K562 (cell line): ENCODE data around the gene GPR68. TPM values are rescaled to one million over a fixed set of nuclear protein-coding genes. Genes with fewer than 3 reads are reported as not detected.
A peak's percentile ranks its signal among the peaks of the same experiment; 100 is the strongest.

Source experiments
- ATF1 ChIP-seq, 2 experiments: fragments of 450-650 bp in 1 of 2; IDR thresholded peaks; 2 replicates each; pipeline ENCODE4 v1.6.1; 2016; ENCODE audit warnings: missing compliant biosample characterization in 1 of 2, missing genetic modification characterization in 1 of 2
- CC2D1A ChIP-seq: fragments of 450-650 bp; IDR thresholded peaks from 2 replicates; pipeline ENCODE4 v1.6.1; 2017; ENCODE audit warnings: mild to moderate bottlenecking
- FOS ChIP-seq: IDR thresholded peaks from 3 replicates; pipeline ENCODE4 v1.6.1; 2011; ENCODE audit not compliant: insufficient read length; ENCODE audit errors: extremely low read depth
- JUN ChIP-seq, 2 experiments: sonication (generic) in 1 of 2; formaldehyde crosslinking in 1 of 2; IDR thresholded peaks; 2 replicates each; pipeline versions ENCODE4 v1.6.1 to v1.8.0; 2012 to 2022; ENCODE audit warnings: borderline replicate concordance in 2 of 2, mild to moderate bottlenecking in 2 of 2, improper control_type of control experiment in 1 of 2, low read depth in 1 of 2, low read length in 1 of 2, missing genetic modification reagents in 1 of 2
- MTA1 ChIP-seq: fragments of 450-650 bp; IDR thresholded peaks from 2 replicates; pipeline ENCODE4 v1.6.1; 2017; ENCODE audit warnings: borderline replicate concordance
- NCOR1 ChIP-seq: fragments of 450-650 bp; IDR thresholded peaks from 2 replicates; pipeline ENCODE4 v1.6.1; 2016; ENCODE audit warnings: mild to moderate bottlenecking, moderate library complexity
- NUFIP1 ChIP-seq: fragments of 450-650 bp; IDR thresholded peaks from 2 replicates; pipeline ENCODE4 v1.6.1; 2018; ENCODE audit not compliant: partially characterized antibody
- PML ChIP-seq: IDR thresholded peaks from 2 replicates; pipeline ENCODE4 v1.6.1; 2012; ENCODE audit warnings: low read length, inconsistent platforms
- POLR3A ChIP-seq: IDR thresholded peaks from 2 replicates; pipeline ENCODE4 v1.6.1; 2011; ENCODE audit warnings: borderline replicate concordance, mild to moderate bottlenecking, moderate library complexity; ENCODE audit not compliant: insufficient read length, insufficient read depth; ENCODE audit errors: extremely low read depth
- PRPF4 ChIP-seq: fragments of 200-400 bp; formaldehyde crosslinking; IDR thresholded peaks from one replicate; pipeline ENCODE4 v1.6.1; 2017; ENCODE audit warnings: low read length, low read depth, mild to moderate bottlenecking; ENCODE audit not compliant: insufficient read depth, poor library complexity, severe bottlenecking
- TAL1 ChIP-seq: fragments of 450-650 bp; IDR thresholded peaks from 2 replicates; pipeline ENCODE4 v1.6.1; 2016; ENCODE audit warnings: mild to moderate bottlenecking
- TBL1XR1 ChIP-seq, 2 experiments: IDR thresholded peaks; 2 replicates each; pipeline ENCODE4 v1.6.1; 2012; ENCODE audit warnings: improper control_type of control experiment in 2 of 2, low read length in 2 of 2, mild to moderate bottlenecking in 1 of 2
- TEAD2 ChIP-seq: fragments of 450-650 bp; IDR thresholded peaks from 2 replicates; pipeline ENCODE4 v1.6.1; 2016; ENCODE audit warnings: missing genetic modification characterization, control low read depth, missing compliant biosample characterization
- TRIM28 ChIP-seq: fragments of 450-650 bp; IDR thresholded peaks from 2 replicates; pipeline ENCODE4 v1.6.1; 2017
- ZNF143 ChIP-seq: sonication (generic); formaldehyde crosslinking; IDR thresholded peaks from 2 replicates; pipeline ENCODE4 v1.9.0; 2022; ENCODE audit warnings: mild to moderate bottlenecking, missing genetic modification reagents
- ZNF184 ChIP-seq: sonication (generic); formaldehyde crosslinking; IDR thresholded peaks from 2 replicates; pipeline ENCODE4 v1.5.0; 2020; ENCODE audit warnings: missing genetic modification reagents
- ZNF785 ChIP-seq: fragments of 250-450 bp; sonication (Bioruptor Pico); IDR thresholded peaks from 2 replicates; pipeline ENCODE4 v1.4.0; 2020; ENCODE audit warnings: mild to moderate bottlenecking
- polyA plus RNA-seq, 8 experiments: library from polyadenylated mRNA; depleted of rRNA in 4 of 8; stranded (reverse) in 5 of 8; unstranded in 3 of 8; fragments of >200 nt; fragmentation: Nextera tagmentation in 2 of 8; fragmentation: Illumina TruSeq in 1 of 8; extraction: Ambion mirVana in 2 of 8; extraction: Trizol in 1 of 8; gene quantifications; 2 replicates each; pipeline versions ENCODE4 v1.2.1 to v1.2.3, GENCODE V29; 2011 to 2014; ENCODE audit warnings: inconsistent platforms in 1 of 8, missing spikeins in 1 of 8
- total RNA-seq, 7 experiments: library from RNA; depleted of rRNA in 6 of 7; stranded (reverse); fragments of >200 nt in 6 of 7; fragmentation: Illumina TruSeq in 2 of 7; extraction: Trizol in 2 of 7; gene quantifications; 2 replicates each; pipeline versions ENCODE4 v1.2.1 to v1.2.3, GENCODE V29; 2011 to 2021; ENCODE audit warnings: low replicate concordance in 1 of 7
- TF ChIP-seq, protein P1 (sequence below): fragments of 450-650 bp; IDR thresholded peaks from 2 replicates; pipeline ENCODE4 v1.6.1; 2016
- TF ChIP-seq, protein P2 (sequence below): IDR thresholded peaks from 3 replicates; pipeline ENCODE4 v1.6.1; 2011; ENCODE audit warnings: borderline replicate concordance, mild to moderate bottlenecking; ENCODE audit not compliant: insufficient read length, insufficient read depth
- TF ChIP-seq, protein P3 (sequence below): IDR thresholded peaks from 2 replicates; pipeline ENCODE4 v1.6.1; 2014; ENCODE audit warnings: antibody characterized with exemption
- TF ChIP-seq, protein P4 (sequence below): fragments of 250-450 bp; sonication (Bioruptor Pico); IDR thresholded peaks from 2 replicates; pipeline ENCODE4 v1.5.0; 2020; ENCODE audit warnings: mild to moderate bottlenecking, borderline replicate concordance
- TF ChIP-seq, protein P5 (sequence below): fragments of 450-650 bp; formaldehyde crosslinking; IDR thresholded peaks from 2 replicates; pipeline ENCODE4 v1.4.0; 2022; ENCODE audit warnings: missing genetic modification characterization

GPR68 gene
- total and polyA plus RNA-seq, 9 of the 15 experiments (the other 6 are each of a cell fraction or from before 2014, with no cell fraction given): 0.41 to 9.4 (median 3.7) TPM

DNA sequence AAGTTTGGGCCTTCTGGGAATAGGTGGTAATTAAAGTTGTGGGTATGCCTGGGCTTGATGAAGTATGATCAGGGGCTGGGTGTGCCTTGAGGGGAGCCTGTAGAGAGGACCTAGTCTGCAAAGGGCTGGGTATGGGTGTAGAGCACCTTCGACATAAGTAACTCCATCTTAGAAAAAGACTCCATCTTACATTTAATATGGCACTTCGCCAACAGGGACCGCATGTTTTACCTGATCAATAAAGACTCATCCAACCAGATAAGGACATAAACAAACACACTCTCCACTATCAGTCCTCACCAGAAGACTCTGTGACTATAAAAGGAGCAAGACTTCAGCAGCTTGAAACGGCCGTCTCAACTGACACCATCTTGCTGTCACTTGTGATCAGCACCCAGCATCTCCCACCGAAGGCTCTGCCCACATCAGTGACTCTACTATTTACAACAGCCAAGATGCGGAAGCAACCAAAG lies 23.5 kb upstream of the GPR68 start (continued):
- no peak for TF ChIP-seq POLR3A
- no peak for TF ChIP-seq TRIM28
- TF ChIP-seq, protein P1, sequence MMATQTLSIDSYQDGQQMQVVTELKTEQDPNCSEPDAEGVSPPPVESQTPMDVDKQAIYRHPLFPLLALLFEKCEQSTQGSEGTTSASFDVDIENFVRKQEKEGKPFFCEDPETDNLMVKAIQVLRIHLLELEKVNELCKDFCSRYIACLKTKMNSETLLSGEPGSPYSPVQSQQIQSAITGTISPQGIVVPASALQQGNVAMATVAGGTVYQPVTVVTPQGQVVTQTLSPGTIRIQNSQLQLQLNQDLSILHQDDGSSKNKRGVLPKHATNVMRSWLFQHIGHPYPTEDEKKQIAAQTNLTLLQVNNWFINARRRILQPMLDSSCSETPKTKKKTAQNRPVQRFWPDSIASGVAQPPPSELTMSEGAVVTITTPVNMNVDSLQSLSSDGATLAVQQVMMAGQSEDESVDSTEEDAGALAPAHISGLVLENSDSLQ: peak; percentile 88
- peak; percentile 88 for TF ChIP-seq NCOR1
- TF ChIP-seq JUN (IDR thresholded peaks at IDR 0.05; ENCODE audit: borderline replicate concordance, low read depth, low read length): no peak
- TF ChIP-seq JUN (CRISPR knock-in tag; IDR thresholded peaks at IDR 0.05; ENCODE audit: borderline replicate concordance): no peak
- TF ChIP-seq PRPF4: no peak
- TF ChIP-seq CC2D1A: peak; percentile 58; the same call in 1 of the 2 replicates
- peak; percentile 92 for TF ChIP-seq TAL1
- TF ChIP-seq, protein P2, sequence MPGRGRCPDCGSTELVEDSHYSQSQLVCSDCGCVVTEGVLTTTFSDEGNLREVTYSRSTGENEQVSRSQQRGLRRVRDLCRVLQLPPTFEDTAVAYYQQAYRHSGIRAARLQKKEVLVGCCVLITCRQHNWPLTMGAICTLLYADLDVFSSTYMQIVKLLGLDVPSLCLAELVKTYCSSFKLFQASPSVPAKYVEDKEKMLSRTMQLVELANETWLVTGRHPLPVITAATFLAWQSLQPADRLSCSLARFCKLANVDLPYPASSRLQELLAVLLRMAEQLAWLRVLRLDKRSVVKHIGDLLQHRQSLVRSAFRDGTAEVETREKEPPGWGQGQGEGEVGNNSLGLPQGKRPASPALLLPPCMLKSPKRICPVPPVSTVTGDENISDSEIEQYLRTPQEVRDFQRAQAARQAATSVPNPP: no peak
- TF ChIP-seq ZNF785 (CRISPR knock-in tag): 0 out of 2 replicates have a peak, but pooled peaks have one; percentile 23
- peak; percentile 79 for TF ChIP-seq NUFIP1
- TF ChIP-seq TEAD2 (tag): peak; percentile 84
- TF ChIP-seq PML: peak; percentile 81
- TF ChIP-seq, protein P3, sequence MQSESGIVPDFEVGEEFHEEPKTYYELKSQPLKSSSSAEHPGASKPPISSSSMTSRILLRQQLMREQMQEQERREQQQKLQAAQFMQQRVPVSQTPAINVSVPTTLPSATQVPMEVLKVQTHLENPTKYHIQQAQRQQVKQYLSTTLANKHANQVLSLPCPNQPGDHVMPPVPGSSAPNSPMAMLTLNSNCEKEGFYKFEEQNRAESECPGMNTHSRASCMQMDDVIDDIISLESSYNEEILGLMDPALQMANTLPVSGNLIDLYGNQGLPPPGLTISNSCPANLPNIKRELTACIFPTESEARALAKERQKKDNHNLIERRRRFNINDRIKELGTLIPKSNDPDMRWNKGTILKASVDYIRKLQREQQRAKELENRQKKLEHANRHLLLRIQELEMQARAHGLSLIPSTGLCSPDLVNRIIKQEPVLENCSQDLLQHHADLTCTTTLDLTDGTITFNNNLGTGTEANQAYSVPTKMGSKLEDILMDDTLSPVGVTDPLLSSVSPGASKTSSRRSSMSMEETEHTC: no peak
- TF ChIP-seq ATF1 (CRISPR knock-in tag; IDR thresholded peaks at IDR 0.05): no peak
- TF ChIP-seq ATF1 (tag; IDR thresholded peaks at IDR 0.05): peak; percentile 72
- TF ChIP-seq ZNF143 (CRISPR knock-in tag): no peak
- TF ChIP-seq ZNF184 (CRISPR knock-in tag): no peak
- 0 out of 2 replicates have a peak, but pooled peaks have one; percentile 28 for TF ChIP-seq MTA1
- peak in 1 of 2 experiments; percentile 90; a peak in 2 of 4 replicates for TF ChIP-seq TBL1XR1 (IDR thresholded peaks at IDR 0.05; ENCODE audit: low read length in 2 of 2)
- TF ChIP-seq, protein P4, sequence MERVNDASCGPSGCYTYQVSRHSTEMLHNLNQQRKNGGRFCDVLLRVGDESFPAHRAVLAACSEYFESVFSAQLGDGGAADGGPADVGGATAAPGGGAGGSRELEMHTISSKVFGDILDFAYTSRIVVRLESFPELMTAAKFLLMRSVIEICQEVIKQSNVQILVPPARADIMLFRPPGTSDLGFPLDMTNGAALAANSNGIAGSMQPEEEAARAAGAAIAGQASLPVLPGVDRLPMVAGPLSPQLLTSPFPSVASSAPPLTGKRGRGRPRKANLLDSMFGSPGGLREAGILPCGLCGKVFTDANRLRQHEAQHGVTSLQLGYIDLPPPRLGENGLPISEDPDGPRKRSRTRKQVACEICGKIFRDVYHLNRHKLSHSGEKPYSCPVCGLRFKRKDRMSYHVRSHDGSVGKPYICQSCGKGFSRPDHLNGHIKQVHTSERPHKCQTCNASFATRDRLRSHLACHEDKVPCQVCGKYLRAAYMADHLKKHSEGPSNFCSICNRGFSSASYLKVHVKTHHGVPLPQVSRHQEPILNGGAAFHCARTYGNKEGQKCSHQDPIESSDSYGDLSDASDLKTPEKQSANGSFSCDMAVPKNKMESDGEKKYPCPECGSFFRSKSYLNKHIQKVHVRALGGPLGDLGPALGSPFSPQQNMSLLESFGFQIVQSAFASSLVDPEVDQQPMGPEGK (CRISPR knock-in tag): 0 out of 2 replicates have a peak, but pooled peaks have one; percentile 59
- TF ChIP-seq, protein P5, sequence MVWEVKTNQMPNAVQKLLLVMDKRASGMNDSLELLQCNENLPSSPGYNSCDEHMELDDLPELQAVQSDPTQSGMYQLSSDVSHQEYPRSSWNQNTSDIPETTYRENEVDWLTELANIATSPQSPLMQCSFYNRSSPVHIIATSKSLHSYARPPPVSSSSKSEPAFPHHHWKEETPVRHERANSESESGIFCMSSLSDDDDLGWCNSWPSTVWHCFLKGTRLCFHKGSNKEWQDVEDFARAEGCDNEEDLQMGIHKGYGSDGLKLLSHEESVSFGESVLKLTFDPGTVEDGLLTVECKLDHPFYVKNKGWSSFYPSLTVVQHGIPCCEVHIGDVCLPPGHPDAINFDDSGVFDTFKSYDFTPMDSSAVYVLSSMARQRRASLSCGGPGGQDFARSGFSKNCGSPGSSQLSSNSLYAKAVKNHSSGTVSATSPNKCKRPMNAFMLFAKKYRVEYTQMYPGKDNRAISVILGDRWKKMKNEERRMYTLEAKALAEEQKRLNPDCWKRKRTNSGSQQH (CRISPR knock-in tag): peak; percentile 95
- no peak for TF ChIP-seq FOS
